Mucosa of rectum (tissue), 2 donors: ENCODE results near the gene CCNB1IP1.

Source experiments
- H3K27ac ChIP-seq, 2 donors: one replicate each; pipeline ENCODE4 v1.7.0; 2013; ENCODE audit warnings: inconsistent platforms in 2 of 2, low read depth in 2 of 2, low read length in 2 of 2
- H3K27me3 ChIP-seq, 2 donors: one replicate each; pipeline ENCODE4 v1.7.0; 2013; ENCODE audit warnings: low read length in 2 of 2; ENCODE audit not compliant: control insufficient read depth in 2 of 2, insufficient read depth in 2 of 2
- H3K36me3 ChIP-seq, 2 donors: one replicate each; pipeline ENCODE4 v1.7.0; 2013; ENCODE audit warnings: low read length in 2 of 2; ENCODE audit not compliant: control insufficient read depth in 2 of 2, insufficient read depth in 2 of 2
- H3K4me1 ChIP-seq, 2 donors: one replicate each; pipeline ENCODE4 v1.7.0; 2013; ENCODE audit warnings: low read length in 2 of 2, mild to moderate bottlenecking in 1 of 2; ENCODE audit not compliant: control insufficient read depth in 2 of 2, insufficient read depth in 2 of 2
- H3K4me3 ChIP-seq, 2 donors: one replicate each; pipeline ENCODE4 v1.7.0; 2013; ENCODE audit warnings: low read length in 2 of 2
- H3K9ac ChIP-seq, 2 donors: one replicate each; pipeline ENCODE4 v1.7.0; 2013; ENCODE audit warnings: low read length in 2 of 2, low read depth in 1 of 2, mild to moderate bottlenecking in 1 of 2
- H3K9me3 ChIP-seq, 2 donors: one replicate each; pipeline ENCODE4 v1.7.0; 2013; ENCODE audit warnings: low read length in 2 of 2; ENCODE audit not compliant: control insufficient read depth in 2 of 2
- donor health status: healthy.
- donor health status: Normal muscosa, but diverticular disease.

CCNB1IP1 gene, protein sequence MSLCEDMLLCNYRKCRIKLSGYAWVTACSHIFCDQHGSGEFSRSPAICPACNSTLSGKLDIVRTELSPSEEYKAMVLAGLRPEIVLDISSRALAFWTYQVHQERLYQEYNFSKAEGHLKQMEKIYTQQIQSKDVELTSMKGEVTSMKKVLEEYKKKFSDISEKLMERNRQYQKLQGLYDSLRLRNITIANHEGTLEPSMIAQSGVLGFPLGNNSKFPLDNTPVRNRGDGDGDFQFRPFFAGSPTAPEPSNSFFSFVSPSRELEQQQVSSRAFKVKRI

DNA sequence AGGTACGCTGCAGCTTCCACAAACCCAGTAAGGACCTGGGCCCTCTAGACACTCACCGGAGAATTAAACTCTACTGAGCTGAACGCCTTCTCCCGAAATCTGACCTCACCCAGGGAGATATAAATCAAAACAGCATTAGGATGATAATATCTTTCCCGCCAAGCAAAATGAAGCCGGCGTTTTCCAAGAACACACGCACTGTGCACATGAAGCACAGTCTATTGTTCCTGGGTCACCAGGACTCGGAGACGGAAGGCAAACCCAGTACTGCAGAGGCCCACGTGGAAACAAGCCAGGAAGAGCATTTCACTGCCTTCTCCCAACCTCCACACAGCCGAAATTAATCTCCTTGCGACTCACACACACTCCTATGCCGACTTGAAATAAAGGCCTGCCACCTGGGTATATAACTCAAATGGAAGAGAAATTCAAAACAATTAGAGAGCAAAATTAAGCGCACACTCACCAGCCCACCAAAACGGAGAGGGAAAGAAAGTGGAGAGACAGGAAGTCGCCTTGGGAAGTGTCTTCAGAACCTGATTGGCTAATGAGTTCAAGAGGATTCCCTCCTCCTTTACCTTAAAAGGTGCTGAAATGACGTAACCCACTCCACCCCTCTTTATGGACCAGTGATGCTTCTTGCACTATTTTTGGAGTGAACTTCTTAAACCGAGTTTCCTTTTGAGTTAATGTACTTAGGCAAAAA is at the start of gene CCNB1IP1:
Gene CCNB1IP1 (minus strand): TSS at position 492 of the 706 bp plus-strand sequence. CDS start 16,756 bp downstream, outside the sequence.
- peak within 1 kb of the TSS; percentile 74 to 88 for H3K4me3 ChIP-seq
- no peaks in the 10 kb centered on the region for H3K27me3 ChIP-seq

DNA sequence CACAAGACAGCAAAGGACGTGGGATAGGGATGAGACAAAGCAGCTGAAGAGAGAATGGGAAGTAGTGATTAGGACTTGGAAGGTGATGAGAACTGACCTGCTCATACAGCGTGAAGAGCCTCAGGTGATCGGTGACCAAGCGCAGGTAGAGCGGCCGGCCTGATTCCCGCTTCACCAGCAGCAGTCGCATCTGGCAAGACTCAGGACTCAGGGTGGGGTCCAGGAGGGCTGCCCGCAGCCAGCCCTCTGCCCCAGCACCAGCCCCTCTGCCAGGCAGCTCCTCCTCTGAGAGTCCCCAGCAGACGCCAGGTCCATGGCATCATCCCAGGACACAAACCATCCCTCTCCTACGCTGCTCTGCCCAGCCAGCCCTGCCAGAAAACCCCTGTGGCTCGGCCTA is 49.4 kb upstream of the CCNB1IP1 start:
- Histone ChIP-seq H3K9ac (no peak overlapping the region), H3K27me3 (no peaks in the 10 kb centered on the region), H3K36me3 (peaks cover 90 to 94% of the 10 kb centered on the region in 2 donors), H3K4me3 (no peak overlapping the region), H3K27ac (no peak overlapping the region), H3K4me1 (peaks cover 0 to 1% of the 10 kb centered on the region in 2 donors), H3K9me3 (no peaks in the 10 kb centered on the region)

More for the DNA sequence above, at the start of gene CCNB1IP1:
- no peaks in the 10 kb centered on the region for H3K36me3 ChIP-seq
- H3K4me1 ChIP-seq, result peaks cover 7 to 9% of the 10 kb centered on the region in 2 donors
- peak within 1 kb of the TSS; percentile 85 to 90 for H3K27ac ChIP-seq
- H3K9ac ChIP-seq, result peak within 1 kb of the TSS; percentile 70 to 84
- no peaks in the 10 kb centered on the region for H3K9me3 ChIP-seq

DNA sequence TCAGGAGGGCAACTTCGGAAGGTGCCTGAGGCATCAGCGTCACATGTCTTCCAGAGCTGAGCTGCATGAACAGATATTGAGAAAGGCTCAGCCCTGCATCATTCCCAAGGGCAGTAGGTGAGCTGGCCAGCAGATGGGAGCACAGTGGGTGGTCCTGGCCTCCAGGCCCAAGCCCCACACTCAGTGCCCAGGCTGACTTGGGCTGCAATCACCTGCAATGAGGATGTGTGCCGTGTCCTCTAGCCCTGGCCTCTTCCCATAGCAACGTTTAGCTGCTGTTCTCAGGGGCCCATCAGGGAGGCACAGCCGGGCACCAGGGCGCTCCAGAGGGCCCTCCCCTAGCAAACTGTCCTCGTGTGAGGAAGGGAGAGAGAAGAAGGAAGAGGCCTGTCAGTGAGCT is 48.3 kb upstream of the CCNB1IP1 start:
- Histone ChIP-seq H3K27me3 (no peaks in the 10 kb centered on the region), H3K4me3 (no peak overlapping the region)

DNA sequence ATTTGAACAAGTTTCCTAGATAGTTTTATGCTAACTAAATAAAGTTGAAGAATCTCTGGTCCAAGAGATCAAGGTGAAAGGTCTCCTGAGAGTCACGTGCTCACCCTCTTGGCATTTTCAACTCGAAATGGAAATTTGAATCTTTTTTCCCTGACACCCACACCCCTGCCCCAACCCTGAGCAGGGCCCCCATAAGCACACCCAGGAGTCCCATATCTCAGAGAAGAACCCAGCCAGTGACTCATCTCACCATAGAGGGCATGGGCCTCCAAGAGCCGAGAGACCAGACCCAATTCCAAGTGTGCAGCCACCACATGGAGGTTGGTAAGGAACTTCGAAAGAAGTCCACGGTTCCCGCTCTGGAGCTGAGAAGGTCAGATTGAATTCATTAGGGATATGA is 47.6 kb upstream of the CCNB1IP1 start:
- Histone ChIP-seq H3K36me3 (peaks cover 91 to 94% of the 10 kb centered on the region in 2 donors), H3K27ac (no peak overlapping the region)

More for the DNA sequence above, 48.3 kb upstream of the CCNB1IP1 start:
- no peaks in the 10 kb centered on the region for H3K9me3 ChIP-seq
- no peak overlapping the region for H3K9ac ChIP-seq
- peaks cover 7 to 10% of the 10 kb centered on the region in 2 donors for H3K4me1 ChIP-seq
- H3K27ac ChIP-seq, result no peak overlapping the region
- peaks cover 91 to 94% of the 10 kb centered on the region in 2 donors for H3K36me3 ChIP-seq

DNA sequence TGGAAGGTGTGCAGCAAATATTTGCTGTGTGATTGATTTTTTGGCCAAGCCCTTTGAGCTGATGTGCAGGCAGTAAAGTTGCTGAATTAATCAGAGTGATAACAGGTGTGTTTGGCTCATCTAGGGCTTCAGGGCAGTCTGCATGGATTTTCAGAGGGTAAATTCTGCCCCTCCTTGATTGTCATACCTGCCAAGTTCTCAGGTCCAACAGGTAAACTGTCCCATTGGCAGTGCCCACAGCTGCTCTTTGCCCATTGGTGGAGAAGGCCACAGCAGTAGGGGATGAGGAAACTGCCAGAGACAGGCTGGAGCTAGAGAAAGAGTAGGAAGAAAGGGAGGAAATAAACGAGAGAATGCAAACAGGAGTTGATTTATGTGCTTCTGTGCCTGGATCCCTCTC is 46.7 kb upstream of the CCNB1IP1 start:
- no peaks in the 10 kb centered on the region for H3K27me3 ChIP-seq
- no peaks in the 10 kb centered on the region for H3K9me3 ChIP-seq
- peaks cover 91 to 97% of the 10 kb centered on the region in 2 donors for H3K36me3 ChIP-seq
- no peak overlapping the region for H3K27ac ChIP-seq
- H3K4me3 ChIP-seq, result no peak overlapping the region
- peaks cover 13 to 17% of the 10 kb centered on the region in 2 donors for H3K4me1 ChIP-seq
- no peak overlapping the region for H3K9ac ChIP-seq

More for the DNA sequence above, 47.6 kb upstream of the CCNB1IP1 start:
- H3K4me3 ChIP-seq, result no peak overlapping the region
- no peak overlapping the region for H3K9ac ChIP-seq
- H3K9me3 ChIP-seq, result no peaks in the 10 kb centered on the region
- no peaks in the 10 kb centered on the region for H3K27me3 ChIP-seq
- peaks cover 13 to 16% of the 10 kb centered on the region in 2 donors for H3K4me1 ChIP-seq

DNA sequence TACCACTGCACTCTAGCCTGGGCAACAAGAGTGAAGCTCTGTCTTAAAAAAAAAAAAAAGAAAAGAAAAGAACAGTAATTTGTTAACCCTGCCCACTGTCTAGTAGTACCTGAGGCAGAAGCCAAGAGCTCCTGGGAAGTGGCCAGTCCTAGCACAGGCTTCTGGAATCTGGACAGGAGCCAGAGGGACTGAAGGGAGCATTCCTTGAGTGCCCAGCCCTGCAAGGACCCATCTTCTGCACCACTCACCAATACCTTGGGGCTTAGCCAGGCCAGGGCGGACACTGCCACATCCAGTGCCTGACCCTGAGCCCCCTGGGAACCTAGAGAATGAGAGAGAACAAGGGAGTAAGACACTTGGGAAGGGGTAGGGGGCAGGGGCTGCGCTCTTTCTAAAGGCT is 44.1 kb upstream of the CCNB1IP1 start:
- peak overlapping the region; percentile 69 to 85 for H3K27ac ChIP-seq
- no peaks in the 10 kb centered on the region for H3K9me3 ChIP-seq
- H3K4me3 ChIP-seq, result no peak overlapping the region
- H3K9ac ChIP-seq, result peak overlapping the region in 1 of 2 donors; percentile 29
- H3K36me3 ChIP-seq, result peaks cover 89 to 94% of the 10 kb centered on the region in 2 donors
- peaks cover 13 to 17% of the 10 kb centered on the region in 2 donors for H3K4me1 ChIP-seq
- no peaks in the 10 kb centered on the region for H3K27me3 ChIP-seq

DNA sequence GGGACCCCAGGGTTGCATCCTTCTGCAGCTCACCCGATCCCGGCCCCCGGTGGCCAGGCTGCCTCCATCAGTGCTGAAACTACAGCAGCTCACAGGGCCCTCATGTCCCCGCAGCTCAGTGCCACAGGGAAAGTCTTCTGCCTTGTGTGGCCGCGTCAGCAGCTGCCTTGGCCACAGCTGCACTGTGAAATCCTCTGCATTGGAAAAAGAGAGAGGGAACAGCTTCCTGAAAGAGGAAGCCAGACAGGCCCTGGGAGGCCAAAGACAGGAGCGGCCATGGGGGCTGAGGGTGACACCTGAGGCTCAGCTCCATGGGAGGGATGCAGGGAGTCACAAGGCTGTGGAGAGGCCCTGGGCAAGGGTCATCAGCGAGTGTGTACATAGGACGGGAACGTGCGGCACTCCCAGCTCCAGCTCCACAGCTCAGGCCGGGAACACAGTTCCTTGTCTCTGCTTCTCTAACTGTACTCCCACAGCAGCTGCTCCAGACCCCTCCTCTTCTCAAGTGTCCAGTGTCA is 43.1 kb upstream of the CCNB1IP1 start:
- Histone ChIP-seq H3K27ac (peak overlapping the region; percentile 69 to 85), H3K36me3 (peaks cover 89 to 94% of the 10 kb centered on the region in 2 donors), H3K9ac (peak overlapping the region in 1 of 2 donors; percentile 29), H3K4me1 (peaks cover 13 to 17% of the 10 kb centered on the region in 2 donors), H3K4me3 (no peak overlapping the region), H3K27me3 (no peaks in the 10 kb centered on the region), H3K9me3 (no peaks in the 10 kb centered on the region)

DNA sequence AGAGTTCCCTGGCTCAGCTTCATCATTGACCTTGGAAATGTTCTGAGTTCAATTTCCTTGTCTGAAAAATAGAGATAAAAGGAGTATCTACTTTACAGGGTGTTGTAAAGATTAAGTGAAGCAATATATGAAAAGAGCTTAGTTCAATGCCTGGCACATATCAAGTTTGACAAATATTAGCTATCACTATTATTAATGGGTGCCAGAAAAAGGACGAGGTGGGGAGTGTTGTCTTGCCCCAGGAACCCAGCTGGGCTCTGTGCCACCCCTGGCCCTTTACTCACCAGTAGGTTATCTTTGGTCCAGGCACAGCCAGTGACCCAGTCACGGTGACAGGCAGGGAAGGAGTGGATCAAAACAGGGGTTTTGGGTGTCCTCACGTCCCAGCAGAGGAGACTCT is 42.4 kb upstream of the CCNB1IP1 start:
- peak overlapping the region in 1 of 2 donors; percentile 29 for H3K9ac ChIP-seq
- H3K4me1 ChIP-seq, result peaks cover 13 to 17% of the 10 kb centered on the region in 2 donors
- H3K27ac ChIP-seq, result peak overlapping the region; percentile 69 to 85
- no peaks in the 10 kb centered on the region for H3K9me3 ChIP-seq
- H3K27me3 ChIP-seq, result no peaks in the 10 kb centered on the region
- H3K4me3 ChIP-seq, result no peak overlapping the region
- H3K36me3 ChIP-seq, result peaks cover 89 to 94% of the 10 kb centered on the region in 2 donors

DNA sequence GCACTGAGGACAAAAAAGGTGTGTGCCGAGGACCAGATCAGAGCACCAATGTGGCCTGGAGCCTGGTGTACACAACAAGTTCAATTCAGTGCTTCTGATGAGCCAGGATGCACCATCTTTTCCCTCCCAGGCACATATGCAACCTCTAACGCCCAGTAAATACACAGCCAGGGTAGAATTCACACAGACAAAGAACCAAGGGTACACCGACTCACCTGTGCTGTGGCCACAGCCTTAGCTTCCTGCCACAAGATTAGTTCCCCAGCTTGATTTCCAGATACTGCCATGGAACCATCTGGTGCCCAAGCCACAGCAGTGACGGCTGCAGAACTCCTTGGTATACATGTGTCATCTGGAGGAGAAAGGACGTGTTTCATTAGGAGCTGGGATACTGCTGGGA is 39.7 kb upstream of the CCNB1IP1 start:
- no peaks in the 10 kb centered on the region for H3K27me3 ChIP-seq
- no peak overlapping the region for H3K27ac ChIP-seq
- H3K4me1 ChIP-seq, result peaks cover 13 to 17% of the 10 kb centered on the region in 2 donors
- H3K4me3 ChIP-seq, result no peak overlapping the region
- H3K36me3 ChIP-seq, result peaks cover 83 to 91% of the 10 kb centered on the region in 2 donors
- H3K9ac ChIP-seq, result no peak overlapping the region
- no peaks in the 10 kb centered on the region for H3K9me3 ChIP-seq

DNA sequence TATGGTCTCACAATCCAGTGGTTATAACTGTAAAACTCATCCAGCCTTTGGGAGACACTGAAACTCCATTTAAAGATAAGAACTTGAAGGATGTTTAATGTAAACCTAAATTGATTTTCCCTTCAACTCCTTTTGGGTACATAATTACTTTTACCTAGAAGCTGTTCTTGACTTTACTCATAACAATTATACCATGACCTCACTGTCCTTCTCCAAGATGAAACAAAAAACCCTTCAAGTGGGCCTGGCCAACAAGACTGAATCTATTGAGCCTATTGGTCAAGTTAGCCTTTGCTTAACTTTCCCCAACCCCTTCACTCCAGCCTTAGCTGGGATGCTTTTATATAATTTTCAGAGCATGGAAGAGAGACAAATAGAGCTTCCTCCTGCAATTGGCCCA is 32.8 kb upstream of the CCNB1IP1 start:
- Histone ChIP-seq H3K4me3 (no peak overlapping the region), H3K27me3 (no peaks in the 10 kb centered on the region), H3K9ac (no peak overlapping the region), H3K36me3 (peaks cover 53 to 55% of the 10 kb centered on the region in 2 donors), H3K27ac (no peak overlapping the region), H3K4me1 (no peaks in the 10 kb centered on the region), H3K9me3 (no peaks in the 10 kb centered on the region)
